HepG2 (cell line): Measurements from ENCODE around the gene ONECUT2. TPM values are rescaled to one million over a fixed set of nuclear protein-coding genes. Genes with fewer than 3 reads are reported as not detected.

ENCODE experiments used
- ATAC-seq: fragments of 200-7000 bp; cut with Tn5 transposase; 3 replicates; pipeline ENCODE4 v1.9.1; 2020; ENCODE audit warnings: mild to moderate bottlenecking, moderate library complexity
- BruUV-seq: library from RNA; stranded (reverse); fragments of 400-500 nt; replicated peaks from 2 replicates; lab custom pipeline; 2021; lab: Mats Ljungman, UMichigan
- CTCF ChIA-PET: fragments of 300-600 bp; formaldehyde crosslinking; extraction: SDS; loops from one replicate; lab custom pipeline; 2021; ENCODE audit warnings: low total read pairs, inconsistent platforms, low intra/inter-chr PET ratio; lab: Yijun Ruan, JAX
- POLR2A ChIA-PET: fragments of 350-600 bp; sonication (Branson Sonifier 250); formaldehyde crosslinking; loops from one replicate; lab custom pipeline; 2020; ENCODE audit warnings: antibody characterized with exemption, inconsistent platforms; lab: Yijun Ruan, JAX
- DNase-seq: peaks from one replicate; pipeline ENCODE4 v3.0.0-alpha.2; 2015; ENCODE audit warnings: low spot score
- FAIRE-seq: peaks from 3 replicates; lab custom pipeline; 2011; peaks lifted over from hg19 to GRCh38; lab: Jason Lieb, UNC
- H2AFZ ChIP-seq: one replicate; pipeline ENCODE4 v1.6.1; 2011; ENCODE audit warnings: low read length, inconsistent platforms
- H3K27ac ChIP-seq: fragments of 300-600 bp; 3 replicates; pipeline ENCODE4 v1.8.0; 2011; ENCODE audit warnings: mixed run types, mild to moderate bottlenecking, mixed read lengths, low read length, inconsistent platforms; ENCODE audit not compliant: insufficient read depth; ENCODE audit errors: extremely low read length
- H3K27me3 ChIP-seq, 2 experiments: fragments of 200-600 bp in 1 of 2; 2 replicates in 1 of 2; 3 replicates in 1 of 2; pipeline versions ENCODE4 v1.6.0 to v1.8.0; 2011; ENCODE audit warnings: low read length in 2 of 2, mild to moderate bottlenecking in 2 of 2, moderate library complexity in 2 of 2, inconsistent platforms in 1 of 2; ENCODE audit not compliant: insufficient read depth in 2 of 2, control insufficient read depth in 1 of 2
- H3K36me3 ChIP-seq, 2 experiments: fragments of 200-600 bp in 1 of 2; replicated peaks in 1 of 2; 2 replicates in 1 of 2; 3 replicates in 1 of 2; pipeline versions ENCODE4 v1.5.1 to v1.8.0; 2011; ENCODE audit warnings: low read length in 2 of 2, inconsistent platforms in 1 of 2; ENCODE audit not compliant: insufficient read depth in 2 of 2, control insufficient read depth in 1 of 2
- H3K4me1 ChIP-seq: 2 replicates; pipeline ENCODE4 v1.5.1; 2012; ENCODE audit warnings: low read length, inconsistent platforms; ENCODE audit not compliant: insufficient read depth
- H3K4me2 ChIP-seq: 2 replicates; pipeline ENCODE4 v1.6.0; 2011; ENCODE audit warnings: low read depth, low read length, inconsistent platforms
- H3K4me3 ChIP-seq, 3 experiments: fragments of 200-600 bp in 1 of 3; sonication (generic), shearing (Covaris generic) in 1 of 3; replicated peaks in 1 of 3; 2 replicates each; pipeline ENCODE4 v1.5.1; 2011 to 2016; ENCODE audit warnings: low read length in 3 of 3, inconsistent platforms in 2 of 3, low read depth in 2 of 3, mild to moderate bottlenecking in 2 of 3, control low read depth in 1 of 3, mixed read lengths in 1 of 3; ENCODE audit not compliant: insufficient read depth in 1 of 3
- H3K79me2 ChIP-seq: one replicate; pipeline ENCODE4 v1.6.1; 2011; ENCODE audit warnings: low read length, inconsistent platforms; ENCODE audit not compliant: insufficient read depth
- H3K9ac ChIP-seq: 2 replicates; pipeline ENCODE4 v1.6.0; 2011; ENCODE audit warnings: mild to moderate bottlenecking, low read depth, low read length, inconsistent platforms; ENCODE audit not compliant: insufficient read depth
- H3K9me3 ChIP-seq: 2 replicates; pipeline ENCODE4 v1.5.1; 2012; ENCODE audit warnings: mild to moderate bottlenecking, low read length
- H4K20me1 ChIP-seq: 2 replicates; pipeline ENCODE4 v1.6.0; 2011; ENCODE audit warnings: inconsistent platforms, mild to moderate bottlenecking, low read length, moderate library complexity; ENCODE audit not compliant: insufficient read depth
- BRD4 ChIP-seq: sonication (generic); formaldehyde crosslinking; IDR thresholded peaks from 2 replicates; pipeline ENCODE4 v1.4.0; 2020; ENCODE audit warnings: missing genetic modification reagents
- CHCHD3 ChIP-seq: sonication (generic); formaldehyde crosslinking; IDR thresholded peaks from 2 replicates; pipeline ENCODE4 v1.8.0; 2022; ENCODE audit warnings: mild to moderate bottlenecking, missing genetic modification reagents, moderate library complexity
- DPF2 ChIP-seq: sonication (generic); formaldehyde crosslinking; IDR thresholded peaks from 2 replicates; pipeline ENCODE4 v1.4.0; 2020; ENCODE audit warnings: mild to moderate bottlenecking, low read depth, missing genetic modification reagents, borderline replicate concordance
- HNF4A ChIP-seq: sonication (generic); formaldehyde crosslinking; IDR thresholded peaks from 2 replicates; pipeline ENCODE4 v1.4.0; 2020; ENCODE audit warnings: missing genetic modification reagents
- NCOR1 ChIP-seq: fragments of 200-600 bp; sonication (generic); IDR thresholded peaks from 2 replicates; pipeline ENCODE4 v1.7.0; 2017; ENCODE audit warnings: antibody characterized with exemption, low read length, borderline replicate concordance
- NR2F1 ChIP-seq, 2 experiments: fragments of 450-650 bp in 1 of 2; formaldehyde crosslinking in 1 of 2; IDR thresholded peaks; 2 replicates each; pipeline versions ENCODE4 v1.5.0 to v1.6.1; 2016 to 2020; ENCODE audit warnings: mild to moderate bottlenecking in 1 of 2, missing compliant biosample characterization in 1 of 2, missing genetic modification reagents in 1 of 2, moderate library complexity in 1 of 2
- NR2F2 ChIP-seq: IDR thresholded peaks from 2 replicates; pipeline ENCODE4 v1.6.1; 2012; ENCODE audit warnings: low read depth, inconsistent platforms, borderline replicate concordance
- NR2F6 ChIP-seq, 2 experiments: IDR thresholded peaks; 2 replicates each; pipeline ENCODE4 v1.6.1; 2016; ENCODE audit warnings: antibody characterized with exemption in 1 of 2, mild to moderate bottlenecking in 1 of 2
- NR3C1 ChIP-seq: sonication (generic); formaldehyde crosslinking; IDR thresholded peaks from 2 replicates; pipeline ENCODE4 v1.4.0; 2020; ENCODE audit warnings: missing genetic modification reagents
- PRPF4 ChIP-seq: fragments of 200-400 bp; formaldehyde crosslinking; IDR thresholded peaks from 2 replicates; pipeline ENCODE4 v1.6.1; 2016; ENCODE audit warnings: low read length, low read depth; ENCODE audit not compliant: poor library complexity, severe bottlenecking
- TBX2 ChIP-seq: sonication (generic); formaldehyde crosslinking; IDR thresholded peaks from 2 replicates; pipeline ENCODE4 v1.5.0; 2020; ENCODE audit warnings: missing genetic modification reagents, mild to moderate bottlenecking, borderline replicate concordance
- XBP1 ChIP-seq: sonication (generic); formaldehyde crosslinking; IDR thresholded peaks from 2 replicates; pipeline ENCODE4 v1.5.0; 2020; ENCODE audit warnings: missing genetic modification reagents
- ZNF431 ChIP-seq: sonication (generic); formaldehyde crosslinking; IDR thresholded peaks from 2 replicates; pipeline ENCODE4 v1.9.0; 2022; ENCODE audit warnings: missing genetic modification reagents, low read depth, mild to moderate bottlenecking, borderline replicate concordance
- WGBS: methylation state at CpG from one replicate; pipeline ENCODE4 v1.1.6; 2017; ENCODE audit warnings: low lambda C conversion rate; 5-methylcytosine and 5-hydroxymethylcytosine counted together
- in situ Hi-C: cut with HindIII; loops from 2 replicates; pipeline ENCODE4 v1.10.0; 2017; ENCODE audit warnings: low pct_unique_long_range_greater_than_20kb; ENCODE audit not compliant: extremely low pct_ligation_motif_present
- intact Hi-C: fragments of 100-400 bp; cut with micrococcal nuclease; formaldehyde crosslinking; loops from one replicate; pipeline ENCODE4 v1.10.0; 2022; ENCODE audit not compliant: unreplicated experiment
- polyA plus RNA-seq, 8 experiments: library from polyadenylated mRNA; depleted of rRNA in 3 of 8; stranded (reverse) in 7 of 8; unstranded in 1 of 8; fragments of >200 nt; fragmentation: Illumina TruSeq in 4 of 8; extraction: Trizol in 4 of 8; gene quantifications; 2 replicates each; pipeline versions ENCODE4 v1.2.1 to v1.2.3, GENCODE V29; 2011 to 2016; ENCODE audit warnings: low read depth in 4 of 8, missing spikeins in 1 of 8, mixed read lengths in 1 of 8; ENCODE audit not compliant: insufficient read depth in 1 of 8
- total RNA-seq, 5 experiments: library from RNA; depleted of rRNA; stranded (reverse); fragments of >200 nt; fragmentation: Illumina TruSeq; extraction: Trizol; gene quantifications; 2 replicates each; pipeline ENCODE4 v1.2.3, GENCODE V29; 2016; ENCODE audit warnings: low read depth in 1 of 5
- TF ChIP-seq, protein P1 (sequence below): sonication (generic); formaldehyde crosslinking; IDR thresholded peaks from 2 replicates; pipeline ENCODE4 v1.5.1; 2020; ENCODE audit warnings: mild to moderate bottlenecking, missing genetic modification reagents, borderline replicate concordance
- TF ChIP-seq, protein P2 (sequence below): IDR thresholded peaks from 2 replicates; pipeline ENCODE4 v1.6.1; 2018; ENCODE audit warnings: missing genetic modification reagents, mild to moderate bottlenecking, missing compliant biosample characterization

The ONECUT2 gene
- total and polyA plus RNA-seq, 2 of the 13 experiments (the other 11 are each of a cell fraction or from before 2014, with no cell fraction given) = 3.0 to 3.2 TPM

- Histone ChIP-seq H3K4me3 (peak overlapping the region; percentile 33 to 54 (median 38); a peak in 4 of 6 replicates), H3K27ac (peak overlapping the region; percentile 37), H3K4me2 (peak overlapping the region; percentile 87), H4K20me1 (no peaks in the 10 kb centered on the region), H3K36me3 (no peaks in the 10 kb centered on the region), H2AFZ (no peak overlapping the region), H3K9me3 (no peaks in the 10 kb centered on the region), H3K27me3 (no peaks in the 10 kb centered on the region; a peak in 1 of 5 replicates), H3K79me2 (no peaks in the 10 kb centered on the region), H3K4me1 (peaks cover 36% of the 10 kb centered on the region), H3K9ac (no peak overlapping the region)
- intact Hi-C loops (loop anchor here (1.0 kb wide), 1 partner anchor 96 kb away; no protein-coding TSS in a partner anchor), in situ Hi-C loops (no loop called here)
- no TSS peak for BruUV-seq
- ATAC-seq (no peak), DNase-seq (no peak), FAIRE-seq (no peak)
- 7% methylated on average over 4 of the region's 4 CpGs for WGBS
- CTCF ChIA-PET = no interaction called here
- POLR2A ChIA-PET = no interaction called here
- peak; percentile 66 for TF ChIP-seq NR2F6 (IDR thresholded peaks at IDR 0.05)
- 0 out of 2 replicates have a peak, but pooled peaks have one; percentile 19 for TF ChIP-seq NR2F6 (CRISPR knock-in tag; IDR thresholded peaks at IDR 0.05)
- no peak for TF ChIP-seq ZNF431 (CRISPR knock-in tag)
- TF ChIP-seq BRD4 (CRISPR knock-in tag) = no peak
- TF ChIP-seq NCOR1 = 0 out of 2 replicates have a peak, but pooled peaks have one; percentile 33
- TF ChIP-seq XBP1 (CRISPR knock-in tag) = no peak
- TF ChIP-seq DPF2 = no peak
- TF ChIP-seq TBX2 = 0 out of 2 replicates have a peak, but pooled peaks have one; percentile 22
- TF ChIP-seq, protein P1, sequence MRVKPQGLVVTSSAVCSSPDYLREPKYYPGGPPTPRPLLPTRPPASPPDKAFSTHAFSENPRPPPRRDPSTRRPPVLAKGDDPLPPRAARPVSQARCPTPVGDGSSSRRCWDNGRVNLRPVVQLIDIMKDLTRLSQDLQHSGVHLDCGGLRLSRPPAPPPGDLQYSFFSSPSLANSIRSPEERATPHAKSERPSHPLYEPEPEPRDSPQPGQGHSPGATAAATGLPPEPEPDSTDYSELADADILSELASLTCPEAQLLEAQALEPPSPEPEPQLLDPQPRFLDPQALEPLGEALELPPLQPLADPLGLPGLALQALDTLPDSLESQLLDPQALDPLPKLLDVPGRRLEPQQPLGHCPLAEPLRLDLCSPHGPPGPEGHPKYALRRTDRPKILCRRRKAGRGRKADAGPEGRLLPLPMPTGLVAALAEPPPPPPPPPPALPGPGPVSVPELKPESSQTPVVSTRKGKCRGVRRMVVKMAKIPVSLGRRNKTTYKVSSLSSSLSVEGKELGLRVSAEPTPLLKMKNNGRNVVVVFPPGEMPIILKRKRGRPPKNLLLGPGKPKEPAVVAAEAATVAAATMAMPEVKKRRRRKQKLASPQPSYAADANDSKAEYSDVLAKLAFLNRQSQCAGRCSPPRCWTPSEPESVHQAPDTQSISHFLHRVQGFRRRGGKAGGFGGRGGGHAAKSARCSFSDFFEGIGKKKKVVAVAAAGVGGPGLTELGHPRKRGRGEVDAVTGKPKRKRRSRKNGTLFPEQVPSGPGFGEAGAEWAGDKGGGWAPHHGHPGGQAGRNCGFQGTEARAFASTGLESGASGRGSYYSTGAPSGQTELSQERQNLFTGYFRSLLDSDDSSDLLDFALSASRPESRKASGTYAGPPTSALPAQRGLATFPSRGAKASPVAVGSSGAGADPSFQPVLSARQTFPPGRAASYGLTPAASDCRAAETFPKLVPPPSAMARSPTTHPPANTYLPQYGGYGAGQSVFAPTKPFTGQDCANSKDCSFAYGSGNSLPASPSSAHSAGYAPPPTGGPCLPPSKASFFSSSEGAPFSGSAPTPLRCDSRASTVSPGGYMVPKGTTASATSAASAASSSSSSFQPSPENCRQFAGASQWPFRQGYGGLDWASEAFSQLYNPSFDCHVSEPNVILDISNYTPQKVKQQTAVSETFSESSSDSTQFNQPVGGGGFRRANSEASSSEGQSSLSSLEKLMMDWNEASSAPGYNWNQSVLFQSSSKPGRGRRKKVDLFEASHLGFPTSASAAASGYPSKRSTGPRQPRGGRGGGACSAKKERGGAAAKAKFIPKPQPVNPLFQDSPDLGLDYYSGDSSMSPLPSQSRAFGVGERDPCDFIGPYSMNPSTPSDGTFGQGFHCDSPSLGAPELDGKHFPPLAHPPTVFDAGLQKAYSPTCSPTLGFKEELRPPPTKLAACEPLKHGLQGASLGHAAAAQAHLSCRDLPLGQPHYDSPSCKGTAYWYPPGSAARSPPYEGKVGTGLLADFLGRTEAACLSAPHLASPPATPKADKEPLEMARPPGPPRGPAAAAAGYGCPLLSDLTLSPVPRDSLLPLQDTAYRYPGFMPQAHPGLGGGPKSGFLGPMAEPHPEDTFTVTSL (CRISPR knock-in tag) = 0 out of 2 replicates have a peak, but pooled peaks have one; percentile 8
- peak; percentile 73 for TF ChIP-seq HNF4A (CRISPR knock-in tag)
- no peak for TF ChIP-seq NR3C1
- TF ChIP-seq CHCHD3 = no peak
- TF ChIP-seq, protein P2, sequence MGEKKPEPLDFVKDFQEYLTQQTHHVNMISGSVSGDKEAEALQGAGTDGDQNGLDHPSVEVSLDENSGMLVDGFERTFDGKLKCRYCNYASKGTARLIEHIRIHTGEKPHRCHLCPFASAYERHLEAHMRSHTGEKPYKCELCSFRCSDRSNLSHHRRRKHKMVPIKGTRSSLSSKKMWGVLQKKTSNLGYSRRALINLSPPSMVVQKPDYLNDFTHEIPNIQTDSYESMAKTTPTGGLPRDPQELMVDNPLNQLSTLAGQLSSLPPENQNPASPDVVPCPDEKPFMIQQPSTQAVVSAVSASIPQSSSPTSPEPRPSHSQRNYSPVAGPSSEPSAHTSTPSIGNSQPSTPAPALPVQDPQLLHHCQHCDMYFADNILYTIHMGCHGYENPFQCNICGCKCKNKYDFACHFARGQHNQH = no peak
- TF ChIP-seq NR2F1 (CRISPR knock-in tag; IDR thresholded peaks at IDR 0.05) = 0 out of 4 replicates have a peak, but pooled peaks of 1 of the 2 experiments have one; percentile 42
- TF ChIP-seq PRPF4 = no peak
- peak; percentile 59; the same call in 1 of the 2 replicates for TF ChIP-seq NR2F2
Measured at GRCh38 chr18:57533868-57534510, 98.8 kb downstream of the ONECUT2 start.
